Endodermal cell (in vitro differentiated cells): ENCODE data around the gene COL11A2. TPM values are rescaled to one million over a fixed set of nuclear protein-coding genes. Genes with fewer than 3 reads are reported as not detected.

Source experiments
- DNase-seq: peaks from one replicate; pipeline ENCODE4 v3.0.0-alpha.2; 2017
- H3K27ac ChIP-seq: 2 replicates; pipeline ENCODE4 v1.5.1; 2013; ENCODE audit warnings: mild to moderate bottlenecking, low read depth, low read length, moderate library complexity
- H3K27me3 ChIP-seq: 2 replicates; pipeline ENCODE4 v1.6.1; 2013; ENCODE audit warnings: mild to moderate bottlenecking, low read length, moderate library complexity; ENCODE audit not compliant: insufficient read depth, control insufficient read depth, poor library complexity, severe bottlenecking
- H3K36me3 ChIP-seq: 2 replicates; pipeline ENCODE4 v1.7.0; 2013; ENCODE audit warnings: mild to moderate bottlenecking, low read length, moderate library complexity; ENCODE audit not compliant: control insufficient read depth, insufficient read depth
- H3K4me1 ChIP-seq: one replicate; pipeline ENCODE4 v1.7.0; 2013; ENCODE audit warnings: low read length; ENCODE audit not compliant: control insufficient read depth, insufficient read depth
- H3K4me3 ChIP-seq: 2 replicates; pipeline ENCODE4 v1.5.1; 2013; ENCODE audit warnings: mild to moderate bottlenecking, low read length, moderate library complexity
- H3K9ac ChIP-seq: 2 replicates; pipeline ENCODE4 v1.6.1; 2013; ENCODE audit warnings: mild to moderate bottlenecking, low read length, moderate library complexity; ENCODE audit not compliant: poor library complexity, severe bottlenecking; ENCODE audit errors: extremely low read depth
- H3K9me3 ChIP-seq: 2 replicates; pipeline ENCODE4 v1.6.1; 2013; ENCODE audit warnings: mild to moderate bottlenecking, low read length, moderate library complexity; ENCODE audit not compliant: control insufficient read depth
- H3K27ac Mint-ChIP-seq: 2 replicates; pipeline ENCODE4 v1.8.0; 2020; ENCODE audit warnings: mixed read lengths
- H3K27me3 Mint-ChIP-seq: 2 replicates; pipeline ENCODE4 v1.8.0; 2021; ENCODE audit warnings: mild to moderate bottlenecking, mixed read lengths; ENCODE audit not compliant: insufficient read depth
- H3K36me3 Mint-ChIP-seq: 2 replicates; pipeline ENCODE4 v1.8.0; 2020; ENCODE audit warnings: low read depth, mixed read lengths
- H3K4me1 Mint-ChIP-seq: 2 replicates; pipeline ENCODE4 v1.8.0; 2020; ENCODE audit warnings: mixed read lengths
- H3K4me3 Mint-ChIP-seq: 2 replicates; pipeline ENCODE4 v1.8.0; 2020; ENCODE audit warnings: mild to moderate bottlenecking, moderate library complexity, mixed read lengths
- H3K9me3 Mint-ChIP-seq: 2 replicates; pipeline ENCODE4 v1.8.0; 2020; ENCODE audit warnings: mild to moderate bottlenecking, mixed read lengths
- WGBS, 2 experiments: methylation state at CpG; one replicate each; pipeline versions ENCODE4 v1.1.5 to v1.1.7; 2013; ENCODE audit warnings: missing lambda C conversion rate in 2 of 2, mixed read lengths in 1 of 2; ENCODE audit not compliant: insufficient coverage in 1 of 2, insufficient read length in 1 of 2; 5-methylcytosine and 5-hydroxymethylcytosine counted together
- total RNA-seq, 2 donors: library from RNA; stranded (reverse); fragmentation: NEBNext Ultra II Directional in 1 of 2; extraction: Animal tissue kit (Norgen Biotek cat#: 25700) in 1 of 2; gene quantifications; 2 replicates in 1 of 2; 3 replicates in 1 of 2; pipeline ENCODE4 v1.2.1, GENCODE V29; 2021
- TF ChIP-seq, protein P1 (sequence below): fragments of 200-600 bp; sonication (generic); conservative IDR thresholded peaks from 2 replicates; pipeline ENCODE4 v1.5.0; 2021; ENCODE audit warnings: antibody characterized with exemption, mild to moderate bottlenecking

Gene COL11A2
- total RNA-seq, 2 donors from 2014 or later, result 1.3 to 2.8 TPM

DNA sequence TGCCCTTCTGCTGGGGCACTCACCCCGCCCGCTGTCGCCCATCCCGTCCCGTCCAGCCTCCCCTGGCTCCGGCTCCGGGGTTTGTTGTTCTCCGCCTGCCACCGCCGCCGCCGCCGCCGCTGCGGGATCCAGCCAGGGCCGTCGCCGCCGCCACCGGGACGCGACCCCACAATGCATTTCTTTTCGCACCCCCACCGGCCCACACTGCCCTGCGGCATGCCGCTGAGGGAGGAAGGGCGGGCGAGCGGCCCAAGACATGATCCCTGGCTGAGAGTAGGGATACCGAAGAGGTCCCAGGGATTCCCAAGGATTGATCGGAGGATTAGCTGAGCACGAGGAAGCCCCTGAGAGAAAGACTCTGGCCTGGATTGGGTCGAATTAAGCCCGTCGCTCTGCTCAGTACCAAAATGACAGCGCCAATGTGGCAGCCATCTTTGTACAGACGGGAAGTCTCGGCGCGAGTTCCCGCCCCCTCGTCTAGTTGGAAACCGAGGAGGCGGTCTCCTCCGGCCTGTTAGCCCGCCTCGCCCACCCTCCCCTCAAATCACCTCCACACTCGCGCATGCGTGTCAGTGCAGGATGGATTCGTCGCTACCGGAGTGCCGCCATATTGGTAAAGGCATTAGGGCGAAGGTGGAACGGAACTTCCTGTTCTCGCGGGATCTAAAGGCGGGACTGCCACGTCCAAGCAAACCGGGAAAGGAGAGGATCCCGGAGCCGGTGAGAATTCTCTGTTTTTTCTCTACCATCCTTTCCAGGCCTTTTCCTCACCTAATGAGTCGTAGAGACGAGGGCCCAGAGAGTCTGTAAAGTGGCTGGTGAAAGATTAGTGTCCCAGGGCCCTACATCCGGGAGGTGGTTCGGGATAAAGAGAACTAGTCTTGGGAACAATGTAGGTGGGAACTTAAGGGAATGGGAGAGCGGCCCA, 8.2 kb upstream of the COL11A2 start, which contains the start of the genes RXRB and SLC39A7:
TSS of gene RXRB (minus strand) at position 447 of the 928 bp plus-strand sequence. CDS start at position 258, 189 bp downstream.
TSS of gene SLC39A7 (plus strand) at position 649 of the 928 bp plus-strand sequence. CDS start 379 bp downstream, outside the sequence.
- H3K4me3 ChIP-seq, result peak within 1 kb of the TSS; percentile 99
- Mint-ChIP-seq H3K27me3 (peaks cover 3% of the 10 kb centered on the region), H3K9me3 (no peaks in the 10 kb centered on the region), H3K27ac (peak within 1 kb of the TSS; percentile 99), H3K4me1 (peaks cover 28% of the 10 kb centered on the region), H3K4me3 (peak within 1 kb of the TSS; percentile 96), H3K36me3 (peaks cover 39% of the 10 kb centered on the region)
- DNase-seq, result peak; percentile 99
- 0% methylated on average over 16 to 68 of the region's 68 CpGs for WGBS, 2 experiments
- H3K36me3 ChIP-seq, result peaks cover 38% of the 10 kb centered on the region
- no peaks in the 10 kb centered on the region for H3K27me3 ChIP-seq
- H3K27ac ChIP-seq, result peak within 1 kb of the TSS; percentile 95
- peak within 1 kb of the TSS; percentile 99 for H3K9ac ChIP-seq
- TF ChIP-seq, protein P1, sequence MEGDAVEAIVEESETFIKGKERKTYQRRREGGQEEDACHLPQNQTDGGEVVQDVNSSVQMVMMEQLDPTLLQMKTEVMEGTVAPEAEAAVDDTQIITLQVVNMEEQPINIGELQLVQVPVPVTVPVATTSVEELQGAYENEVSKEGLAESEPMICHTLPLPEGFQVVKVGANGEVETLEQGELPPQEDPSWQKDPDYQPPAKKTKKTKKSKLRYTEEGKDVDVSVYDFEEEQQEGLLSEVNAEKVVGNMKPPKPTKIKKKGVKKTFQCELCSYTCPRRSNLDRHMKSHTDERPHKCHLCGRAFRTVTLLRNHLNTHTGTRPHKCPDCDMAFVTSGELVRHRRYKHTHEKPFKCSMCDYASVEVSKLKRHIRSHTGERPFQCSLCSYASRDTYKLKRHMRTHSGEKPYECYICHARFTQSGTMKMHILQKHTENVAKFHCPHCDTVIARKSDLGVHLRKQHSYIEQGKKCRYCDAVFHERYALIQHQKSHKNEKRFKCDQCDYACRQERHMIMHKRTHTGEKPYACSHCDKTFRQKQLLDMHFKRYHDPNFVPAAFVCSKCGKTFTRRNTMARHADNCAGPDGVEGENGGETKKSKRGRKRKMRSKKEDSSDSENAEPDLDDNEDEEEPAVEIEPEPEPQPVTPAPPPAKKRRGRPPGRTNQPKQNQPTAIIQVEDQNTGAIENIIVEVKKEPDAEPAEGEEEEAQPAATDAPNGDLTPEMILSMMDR, result no peak
- no peaks in the 10 kb centered on the region for H3K9me3 ChIP-seq
- peaks cover 7% of the 10 kb centered on the region for H3K4me1 ChIP-seq

DNA sequence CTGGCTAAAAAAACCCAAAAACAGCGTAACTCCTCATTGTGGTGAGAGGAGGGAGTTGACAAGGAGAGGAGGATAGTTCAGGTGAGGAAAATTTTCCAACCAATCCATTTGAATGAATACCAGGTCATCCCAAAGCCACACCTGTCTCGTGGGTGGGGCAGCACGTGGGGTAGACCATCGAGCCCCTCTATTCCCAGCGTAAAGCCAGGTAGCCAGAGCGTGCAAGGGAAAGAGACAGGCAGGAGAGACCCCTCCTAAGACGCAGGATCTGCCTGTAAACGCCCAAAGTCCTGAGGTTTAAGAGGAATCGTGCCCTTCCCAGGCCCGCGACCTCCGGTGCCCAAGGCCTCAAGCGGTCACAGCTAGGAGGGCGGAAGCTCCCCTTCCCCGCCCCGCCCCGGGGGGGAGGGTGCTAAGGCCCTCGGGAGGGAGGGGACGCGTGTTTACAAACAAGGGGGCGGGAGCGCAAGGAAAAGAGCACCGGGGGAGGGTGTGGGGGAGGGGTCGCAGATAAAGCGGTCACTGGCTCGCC, 7.5 kb upstream of the COL11A2 start:
- peaks cover 5% of the 10 kb centered on the region for H3K4me1 ChIP-seq
- H3K36me3 ChIP-seq, result peaks cover 44% of the 10 kb centered on the region
- Mint-ChIP-seq H3K36me3 (peaks cover 46% of the 10 kb centered on the region), H3K9me3 (no peaks in the 10 kb centered on the region), H3K4me1 (peaks cover 23% of the 10 kb centered on the region), H3K4me3 (peak overlapping the region; percentile 96), H3K27me3 (no peaks in the 10 kb centered on the region), H3K27ac (peak overlapping the region; percentile 86)
- H3K27me3 ChIP-seq, result no peaks in the 10 kb centered on the region
- H3K27ac ChIP-seq, result peak overlapping the region; percentile 29
- peak overlapping the region; percentile 99 for H3K9ac ChIP-seq
- TF ChIP-seq, protein P1, result no peak
- peak overlapping the region; percentile 99 for H3K4me3 ChIP-seq
- DNase-seq, result no peak
- WGBS, 2 experiments, result 1 to 8% methylated on average over 5 to 25 of the region's 26 CpGs
- H3K9me3 ChIP-seq, result no peaks in the 10 kb centered on the region

DNA sequence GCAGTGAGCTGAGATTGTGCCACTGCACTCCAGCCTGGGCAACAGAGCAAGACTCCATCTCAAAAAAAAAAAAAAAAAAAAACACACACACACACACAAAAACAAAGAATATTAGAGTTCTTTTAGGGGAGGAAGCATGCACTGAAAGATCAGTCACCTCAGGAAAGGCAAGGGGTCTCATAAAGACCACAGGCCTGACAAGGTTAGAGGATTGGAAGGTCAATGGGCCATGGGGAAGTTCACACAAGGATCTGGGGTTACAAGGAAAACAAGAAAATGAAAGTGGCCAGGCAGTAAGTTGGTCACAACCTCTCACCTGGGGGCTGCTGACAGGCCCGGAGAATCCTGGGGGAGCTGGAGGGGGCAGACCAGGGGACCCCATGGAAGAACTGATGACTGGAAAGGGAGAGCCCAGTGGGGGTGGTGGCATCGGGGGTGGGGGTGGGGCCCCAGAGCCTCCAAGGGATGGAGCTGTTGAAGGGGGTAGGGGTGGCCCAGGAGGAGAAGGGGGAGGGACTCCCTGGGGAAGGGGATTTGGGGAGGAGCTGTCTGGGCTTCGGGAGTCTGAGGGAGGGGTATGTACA, 6.7 kb upstream of the COL11A2 start:
- Mint-ChIP-seq H3K36me3 (peaks cover 52% of the 10 kb centered on the region), H3K9me3 (no peaks in the 10 kb centered on the region), H3K27ac (peak overlapping the region; percentile 86), H3K4me1 (peaks cover 20% of the 10 kb centered on the region), H3K4me3 (peak overlapping the region; percentile 96), H3K27me3 (no peaks in the 10 kb centered on the region)
- peak overlapping the region; percentile 99 for H3K4me3 ChIP-seq
- H3K9ac ChIP-seq, result no peak overlapping the region
- DNase-seq, result no peak
- 61% methylated on average over 3 of the region's 3 CpGs; no CpG with 5 or more reads in 1 of the 2 experiments for WGBS, 2 experiments
- H3K27ac ChIP-seq, result no peak overlapping the region
- no peaks in the 10 kb centered on the region for H3K9me3 ChIP-seq
- H3K27me3 ChIP-seq, result no peaks in the 10 kb centered on the region
- H3K36me3 ChIP-seq, result peaks cover 51% of the 10 kb centered on the region
- H3K4me1 ChIP-seq, result peaks cover 5% of the 10 kb centered on the region
- TF ChIP-seq, protein P1, result no peak
